ENCODE data around the gene NDUFAF8.

The NDUFAF8 gene

GRCh38 chr17:81238815-81239713 is at the start of gene NDUFAF8, which contains the start of gene TEPSIN:
NDUFAF8 (plus strand) TSS chr17:81239318; CDS start chr17:81239364, 46 bp downstream.
TEPSIN (minus strand) TSS chr17:81239055; CDS start chr17:81239033, 22 bp downstream.
- peak; percentile 99 for DNase-seq

GRCh38 chr17:81189670-81190530 is 49.2 kb upstream of the NDUFAF8 start:
- DNase-seq: no peak

GRCh38 chr17:81190591-81190990 is 48.5 kb upstream of the NDUFAF8 start:
- no peak for DNase-seq

- DNase-seq: no peak
These were observed 48.0 kb upstream of the NDUFAF8 start for GRCh38 chr17:81191116-81191515.

- no peak for DNase-seq
These were observed 47.5 kb upstream of the NDUFAF8 start for GRCh38 chr17:81191646-81192045.

GRCh38 chr17:81192386-81193050 is 46.6 kb upstream of the NDUFAF8 start:
- DNase-seq: no peak

GRCh38 chr17:81193051-81193410 is 46.1 kb upstream of the NDUFAF8 start:
- no peak for DNase-seq

GRCh38 chr17:81193470-81194224 is 45.5 kb upstream of the NDUFAF8 start:
- DNase-seq: no peak

- no peak for DNase-seq
These were observed 44.8 kb upstream of the NDUFAF8 start for GRCh38 chr17:81194225-81194760.

- DNase-seq: no peak
These were observed 43.9 kb upstream of the NDUFAF8 start for GRCh38 chr17:81194941-81195901.

- no peak for DNase-seq
These were observed 43.1 kb upstream of the NDUFAF8 start for GRCh38 chr17:81195941-81196495.

GRCh38 chr17:81196505-81197408 is 42.4 kb upstream of the NDUFAF8 start:
- DNase-seq: no peak

- DNase-seq: no peak
These were observed 41.7 kb upstream of the NDUFAF8 start for GRCh38 chr17:81197409-81197795.

- DNase-seq: no peak
These were observed 41.2 kb upstream of the NDUFAF8 start for GRCh38 chr17:81197831-81198490.

GRCh38 chr17:81198826-81199481 is 40.2 kb upstream of the NDUFAF8 start:
- no peak for DNase-seq

- DNase-seq: no peak
These were observed 39.7 kb upstream of the NDUFAF8 start for GRCh38 chr17:81199482-81199830.

- no peak for DNase-seq
These were observed 38.9 kb upstream of the NDUFAF8 start for GRCh38 chr17:81200201-81200600.

Data from DMS153 (cell line).